A204.1 (cell line): ENCODE results near the gene ASMTL.
"Not testable (repeated sequence)": the region's sequence is repeated elsewhere in the genome, so short reads cannot be mapped to it uniquely, and the experiment has no call there.

Experiments used
- FAIRE-seq: peaks from 2 replicates; lab custom pipeline; 2012; peaks lifted over from hg19 to GRCh38; lab: Jason Lieb, UNC

ASMTL gene

GRCh38 chrX:1433646-1434357, 18.9 kb downstream of the ASMTL start:
- no peak for FAIRE-seq

- no peak for FAIRE-seq
Observed at GRCh38 chrX:1430451-1430850, 22.3 kb downstream of the ASMTL start.

- no peak for FAIRE-seq
Observed at GRCh38 chrX:1427756-1428155, 25.0 kb downstream of the ASMTL start.

GRCh38 chrX:1426321-1426720, 26.4 kb downstream of the ASMTL start:
- FAIRE-seq: not testable (repeated sequence)

GRCh38 chrX:1425381-1425780, 27.3 kb downstream of the ASMTL start:
- FAIRE-seq: no peak

- FAIRE-seq: no peak
Observed at GRCh38 chrX:1424147-1424851, 28.4 kb downstream of the ASMTL start.

GRCh38 chrX:1423215-1423614, 29.5 kb downstream of the ASMTL start:
- FAIRE-seq: no peak

- no peak for FAIRE-seq
Observed at GRCh38 chrX:1422135-1422465, 30.6 kb downstream of the ASMTL start.

- FAIRE-seq: no peak
Observed at GRCh38 chrX:1421433-1422134, 31.1 kb downstream of the ASMTL start.

GRCh38 chrX:1420371-1420770, 32.3 kb downstream of the ASMTL start:
- no peak for FAIRE-seq

- FAIRE-seq: no peak
Observed at GRCh38 chrX:1419545-1420355, 33.0 kb downstream of the ASMTL start.

- FAIRE-seq: no peak
Observed at GRCh38 chrX:1418901-1419544, 33.7 kb downstream of the ASMTL start.

- FAIRE-seq: no peak
Observed at GRCh38 chrX:1417921-1418771, 34.6 kb downstream of the ASMTL start.

- no peak for FAIRE-seq
Observed at GRCh38 chrX:1416965-1417760, 35.5 kb downstream of the ASMTL start.

- FAIRE-seq: no peak
Observed at GRCh38 chrX:1416327-1416784, 36.4 kb downstream of the ASMTL start.

- FAIRE-seq: no peak
Observed at GRCh38 chrX:1412551-1413161, 40.1 kb downstream of the ASMTL start.

- no peak for FAIRE-seq
Observed at GRCh38 chrX:1411326-1411725, 41.4 kb downstream of the ASMTL start.

GRCh38 chrX:1407035-1407434, 45.7 kb downstream of the ASMTL start:
- FAIRE-seq: no peak

GRCh38 chrX:1405769-1406168, 46.9 kb downstream of the ASMTL start:
- FAIRE-seq: not testable (repeated sequence)

GRCh38 chrX:1403867-1404266, 48.8 kb downstream of the ASMTL start:
- FAIRE-seq: not testable (repeated sequence)
